Activated CD4-positive, alpha-beta T cell treated with anti-CD3 and anti-CD28 coated beads, Interleukin-2, amount 50 U/mL, for 16 hours (primary cell): Measurements from ENCODE around the gene APOD.
"Not testable (repeated sequence)": the region's sequence is repeated elsewhere in the genome, so short reads cannot be mapped to it uniquely, and the experiment has no call there.

ENCODE experiments used
- DNase-seq: peaks from one replicate; pipeline ENCODE4 v3.0.0-alpha.2; 2020

Gene APOD

DNA sequence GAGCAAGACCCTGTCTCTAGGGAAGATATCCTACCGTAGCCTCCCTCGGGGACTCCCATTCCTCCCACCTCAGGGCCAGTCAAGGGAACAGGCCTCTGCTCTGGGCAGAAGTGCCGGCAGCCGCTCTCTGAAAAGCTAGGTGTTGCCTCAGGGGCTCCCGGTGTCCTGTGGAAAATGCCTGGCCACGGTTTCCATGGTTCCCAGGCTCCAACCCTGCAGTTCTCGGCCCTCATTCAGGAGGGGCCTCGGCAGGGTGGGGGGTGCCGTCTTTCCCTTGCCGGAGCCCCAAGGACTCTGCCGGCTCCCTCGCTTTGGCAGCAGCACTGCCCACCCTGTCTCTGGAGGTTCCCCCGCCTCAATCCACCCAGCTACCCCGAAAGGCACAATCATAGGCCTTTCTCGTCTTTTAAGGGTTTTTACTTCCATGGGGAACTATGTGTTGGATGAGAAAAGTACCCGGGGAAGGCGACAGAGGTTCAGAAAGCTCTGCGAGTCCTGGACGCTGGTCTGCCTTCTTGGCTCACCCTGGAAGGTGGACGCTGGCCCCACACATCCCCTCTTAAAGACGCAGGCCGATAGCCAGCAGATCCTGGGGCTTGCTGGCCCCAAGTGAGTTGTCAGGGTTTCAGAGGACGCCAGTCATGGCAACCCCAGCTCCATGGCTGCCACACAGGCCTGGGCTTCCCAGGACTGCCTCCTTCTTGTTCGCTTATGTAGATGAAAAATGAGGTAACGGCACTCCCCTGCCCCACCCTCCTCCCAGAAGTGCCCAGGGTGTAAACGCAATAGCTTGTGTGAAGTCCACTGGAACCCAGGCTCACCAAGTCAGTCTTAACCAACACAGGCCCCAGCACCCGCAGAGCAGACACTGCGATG is 34.3 kb upstream of the APOD start:
- DNase-seq = not testable (repeated sequence)

DNA sequence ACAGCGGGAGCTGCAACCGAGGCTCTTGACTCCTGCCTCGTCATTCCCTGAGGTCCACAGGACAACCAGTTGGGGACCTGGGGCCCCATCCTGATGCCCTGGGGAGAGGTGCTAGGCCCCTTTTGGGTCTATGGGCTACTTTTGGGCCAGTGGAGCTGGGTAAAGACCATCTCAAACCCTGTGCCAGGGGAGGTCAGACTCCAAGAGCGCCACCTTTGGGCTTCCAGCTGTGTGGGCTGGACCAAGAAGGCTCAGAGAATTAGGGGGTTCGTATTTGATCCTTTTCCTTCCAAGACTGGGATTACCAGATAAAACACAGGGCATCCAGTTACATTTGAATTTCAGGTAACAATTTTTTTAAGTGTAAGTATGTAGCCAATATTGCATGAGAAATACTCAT is 33.4 kb upstream of the APOD start:
- DNase-seq = not testable (repeated sequence)

DNA sequence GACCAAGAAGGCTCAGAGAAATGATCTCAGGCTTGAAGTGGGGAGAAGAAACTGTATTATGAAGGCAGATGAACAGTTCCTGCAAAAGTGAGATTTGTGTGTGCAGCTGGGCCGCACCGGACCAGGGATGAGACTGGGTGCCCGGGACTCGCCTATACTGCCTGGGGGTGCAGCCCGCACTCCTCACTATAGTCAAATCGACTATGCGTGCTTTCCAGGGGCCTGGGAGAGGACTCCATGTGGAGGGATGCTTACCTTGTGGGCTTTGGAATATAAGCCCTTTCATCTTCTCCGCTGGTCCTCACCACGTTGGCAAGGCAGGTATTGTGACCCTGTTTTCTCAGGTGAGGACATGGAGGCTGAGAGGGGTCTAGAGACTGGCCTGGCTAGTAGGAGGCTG is 32.9 kb upstream of the APOD start:
- DNase-seq = no peak

DNA sequence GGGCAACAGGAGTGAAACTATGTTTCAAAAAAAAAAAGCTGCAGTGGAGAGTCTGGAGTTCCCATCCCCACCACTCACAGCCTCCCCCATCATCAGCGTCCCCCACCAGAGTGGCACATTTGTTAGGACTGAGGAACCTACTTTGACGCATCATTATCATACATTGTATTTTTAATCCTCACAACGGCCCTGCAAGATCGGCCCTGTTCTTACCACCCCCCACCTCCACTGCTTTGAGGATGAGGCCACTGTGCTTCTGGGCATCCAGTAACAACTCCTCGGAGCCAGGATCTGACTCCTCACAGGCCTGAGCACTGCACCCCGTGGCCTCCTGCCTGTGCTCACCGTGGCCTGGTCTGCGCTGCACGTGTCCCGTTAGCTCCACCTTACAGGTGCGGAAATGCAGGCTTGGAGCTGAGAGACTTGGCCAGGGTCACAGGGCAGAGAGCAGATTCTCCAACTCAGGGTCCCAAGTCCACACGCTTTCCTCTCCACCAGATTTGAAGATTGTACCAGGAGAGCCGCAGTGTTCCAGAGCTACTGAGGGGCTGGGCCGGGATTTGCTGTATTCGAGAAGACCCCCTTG is 32.3 kb upstream of the APOD start:
- DNase-seq = not testable (repeated sequence)

DNA sequence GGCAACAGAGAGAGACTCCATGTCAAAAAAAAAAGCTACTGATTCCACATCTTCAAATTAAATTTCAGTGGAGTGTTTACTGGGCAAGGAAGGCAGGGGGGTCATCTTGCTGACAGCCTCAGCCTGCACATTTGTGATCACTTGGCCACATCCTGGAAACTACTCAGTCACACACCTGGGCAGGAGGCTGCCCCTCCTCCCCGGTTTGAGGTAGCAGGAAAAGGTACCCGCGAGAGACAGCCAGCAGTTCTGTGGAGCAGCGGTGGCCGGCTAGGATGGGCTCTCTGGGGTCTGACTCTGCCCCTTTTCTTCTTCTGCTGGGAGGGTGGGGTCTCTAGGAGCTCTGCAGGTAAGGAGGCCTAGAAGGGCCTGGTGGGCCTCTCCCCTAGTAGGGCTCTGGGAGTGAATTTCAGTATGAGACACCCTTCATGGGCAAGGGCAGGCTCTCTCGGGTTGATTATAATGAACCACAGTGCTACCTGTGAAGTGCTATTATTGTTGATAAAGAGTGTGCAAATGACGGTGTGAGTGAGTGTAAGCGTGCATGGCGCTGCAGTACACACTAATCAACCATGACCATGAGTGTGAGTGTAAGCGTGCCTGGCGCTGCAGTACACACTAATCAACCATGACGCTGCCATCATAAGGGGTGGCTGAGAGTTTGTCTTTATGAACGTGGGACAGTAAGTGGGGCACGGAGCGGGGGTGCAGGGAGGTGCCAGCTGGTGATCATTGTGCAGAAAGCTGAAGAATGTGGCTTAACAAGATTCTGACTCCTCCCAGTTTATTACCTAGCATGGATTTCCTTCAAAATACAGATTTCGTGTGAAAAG is 31.1 kb upstream of the APOD start:
- DNase-seq = not testable (repeated sequence)

DNA sequence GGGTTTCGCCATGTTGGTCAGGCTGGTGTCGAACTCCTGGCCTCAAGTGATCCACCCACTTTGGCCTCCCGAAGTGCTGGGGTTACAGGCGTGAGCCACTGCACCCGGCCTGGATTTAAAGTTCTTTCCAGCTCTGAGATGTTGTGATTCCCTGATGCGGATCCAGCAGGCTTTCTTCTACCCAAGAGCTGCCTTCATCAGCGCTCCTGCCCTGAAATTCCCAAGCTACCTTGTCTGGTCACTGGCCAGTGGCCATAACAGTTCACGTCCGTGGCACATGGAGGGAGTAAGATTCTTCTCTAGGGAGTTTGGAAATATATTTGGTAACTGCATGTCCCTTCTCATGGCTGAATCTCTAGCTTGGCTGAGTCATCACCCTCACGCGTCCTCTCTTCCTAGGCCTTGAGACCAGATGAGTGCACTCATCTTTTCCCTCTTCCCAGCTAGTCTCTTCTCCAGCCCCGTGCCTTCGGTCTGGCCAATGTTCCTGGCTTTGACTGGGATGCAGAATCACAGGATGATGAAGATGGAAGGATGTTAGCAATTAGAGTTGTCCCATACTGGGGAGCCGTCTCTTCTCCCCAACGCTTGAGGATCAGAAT is 29.8 kb upstream of the APOD start:
- DNase-seq = no peak

DNA sequence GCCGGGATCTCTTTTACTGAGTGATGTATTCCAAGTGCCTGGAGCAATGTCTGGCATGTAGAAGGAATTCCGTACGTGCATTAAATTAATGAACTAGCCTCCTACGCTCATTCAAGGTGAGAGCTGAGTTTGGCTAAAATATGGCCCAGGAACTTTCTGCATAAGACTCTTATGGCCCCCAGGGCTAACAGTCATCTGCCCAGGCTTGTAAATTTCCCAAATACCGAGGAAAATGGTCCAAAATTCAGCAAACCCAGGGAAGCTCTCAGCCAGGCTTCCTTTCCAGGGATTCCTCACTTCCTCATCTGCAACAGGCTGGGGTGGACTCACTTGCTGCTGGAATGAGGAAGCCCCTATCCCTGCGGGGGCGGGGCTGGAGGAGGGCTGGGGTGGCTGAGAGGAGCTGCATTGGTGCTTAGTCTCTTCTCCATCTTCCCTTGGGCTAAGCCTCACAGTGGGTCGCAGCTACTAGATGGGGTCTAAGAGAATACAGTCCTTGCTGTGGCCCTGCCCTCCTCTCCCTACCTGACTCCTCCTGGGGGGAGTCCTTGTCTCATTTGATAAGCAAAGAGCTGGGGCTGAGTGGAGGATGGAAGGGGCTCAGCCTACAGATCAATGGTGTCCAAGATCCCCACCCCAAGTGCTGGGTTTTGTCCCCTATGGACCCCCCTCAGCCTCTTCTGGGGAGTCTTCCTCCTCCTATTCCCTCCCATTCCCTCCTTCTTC is 28.5 kb upstream of the APOD start:
- DNase-seq = no peak

DNA sequence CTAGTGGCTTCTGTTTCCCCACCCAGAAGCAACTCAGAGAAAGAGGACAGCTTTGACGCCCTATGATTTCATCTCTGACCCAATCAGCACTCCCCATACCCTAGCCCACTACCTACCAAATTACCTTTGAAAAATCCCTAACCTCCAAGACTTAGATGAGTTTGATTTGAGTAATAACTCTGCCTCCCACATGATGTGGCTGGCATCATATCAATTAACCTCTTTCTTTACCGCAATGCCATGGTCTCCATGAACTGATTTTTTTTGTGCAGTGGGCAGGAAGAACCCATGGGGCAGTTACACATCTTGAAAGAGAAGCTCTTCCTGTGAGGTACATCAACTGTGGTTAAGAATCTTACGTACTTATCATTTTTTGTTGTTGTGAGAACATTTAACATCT is 25.5 kb upstream of the APOD start:
- peak; percentile 83 for DNase-seq

DNA sequence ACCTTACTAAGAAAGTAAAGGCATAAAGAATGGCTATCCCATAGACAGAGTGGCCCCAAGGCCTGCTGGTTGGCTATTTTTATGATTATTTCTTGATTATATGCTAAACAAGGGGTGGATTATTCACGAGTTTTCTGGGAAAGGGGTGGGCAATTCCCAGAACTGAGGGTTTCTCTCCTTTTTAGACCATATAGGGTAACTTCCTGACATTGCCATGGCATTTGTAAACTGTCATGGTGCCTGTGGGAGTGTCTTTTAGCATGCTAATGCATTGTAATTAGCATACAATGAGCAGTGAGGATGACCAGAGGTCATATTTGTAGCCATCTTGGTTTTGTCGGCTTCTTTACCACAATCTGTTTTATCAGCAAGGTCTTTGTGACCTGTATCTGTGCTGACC is 18.0 kb upstream of the APOD start:
- DNase-seq = not testable (repeated sequence)

DNA sequence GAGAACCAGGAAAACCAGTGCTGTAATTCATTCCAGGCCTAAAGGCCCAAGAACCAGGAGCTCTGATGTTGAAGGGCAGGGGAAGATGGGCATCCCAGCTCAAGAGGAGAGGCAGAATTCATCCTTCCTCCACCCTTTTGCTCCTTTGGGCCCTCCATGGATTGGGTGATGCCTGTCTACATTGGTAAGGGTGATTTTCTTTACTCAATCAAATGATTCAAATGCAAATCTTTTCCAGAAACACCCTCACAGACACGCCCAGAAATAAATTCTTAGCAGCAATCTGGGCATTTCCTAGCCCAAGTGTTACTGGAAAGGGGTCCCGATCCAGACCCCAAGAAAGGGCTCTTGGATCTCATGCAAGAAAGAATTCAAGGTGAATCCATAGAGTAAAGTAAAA is 17.6 kb upstream of the APOD start:
- DNase-seq = no peak

DNA sequence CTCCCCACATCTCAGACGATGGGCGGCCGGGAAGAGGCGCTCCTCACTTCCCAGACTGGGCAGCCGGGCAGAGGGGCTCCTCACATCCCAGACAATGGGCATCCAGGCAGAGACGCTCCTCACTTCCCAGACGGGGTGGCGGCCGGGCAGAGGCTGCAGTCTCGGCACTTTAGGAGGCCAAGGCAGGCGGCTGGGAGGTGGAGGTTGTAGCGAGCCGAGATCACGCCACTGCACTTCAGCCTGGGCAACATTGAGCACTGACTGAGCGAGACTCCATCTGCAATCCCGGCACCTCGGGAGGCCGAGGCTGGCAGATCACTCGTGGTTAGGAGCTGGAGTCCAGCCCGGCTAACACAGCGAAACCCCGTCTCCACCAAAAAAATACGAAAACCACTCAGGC is 16.2 kb upstream of the APOD start:
- DNase-seq = not testable (repeated sequence)

DNA sequence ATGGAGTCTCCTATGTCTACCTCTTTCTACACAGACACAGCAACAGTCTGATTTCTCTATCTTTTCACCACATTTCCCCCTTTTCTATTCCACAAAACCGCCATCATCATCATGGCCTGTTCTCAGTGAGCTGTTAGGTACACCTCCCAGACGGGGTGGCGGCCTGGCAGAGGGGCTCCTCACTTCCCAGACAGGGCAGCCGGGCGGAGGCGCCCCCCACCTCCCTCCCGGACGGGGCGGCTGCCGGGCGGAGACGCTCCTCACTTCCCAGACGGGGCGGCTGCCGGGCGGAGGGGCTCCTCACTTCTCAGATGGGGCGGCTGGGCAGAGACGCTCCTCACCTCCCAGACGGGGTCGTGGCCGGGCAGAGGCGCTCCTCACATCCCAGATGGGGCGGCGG is 15.8 kb upstream of the APOD start:
- not testable (repeated sequence) for DNase-seq

DNA sequence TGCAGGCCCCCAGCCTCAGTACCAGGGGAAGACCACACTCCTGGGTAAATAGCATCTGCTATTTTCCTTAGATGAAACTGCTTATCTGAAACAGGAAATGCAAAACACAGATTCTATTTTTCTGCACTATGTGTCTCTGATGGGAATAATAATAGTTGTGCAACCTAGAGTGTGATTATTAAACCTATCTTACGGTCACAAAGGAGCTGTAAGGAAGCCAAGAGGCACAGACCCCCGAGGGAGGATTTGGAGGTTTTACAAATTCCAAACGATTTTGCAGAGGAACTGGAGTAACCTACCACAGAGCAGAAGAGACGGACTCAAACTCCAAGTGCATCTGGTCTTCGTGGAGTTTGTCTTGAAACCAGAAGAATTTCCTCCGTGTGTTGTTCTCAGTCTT is 14.1 kb upstream of the APOD start:
- DNase-seq = no peak

DNA sequence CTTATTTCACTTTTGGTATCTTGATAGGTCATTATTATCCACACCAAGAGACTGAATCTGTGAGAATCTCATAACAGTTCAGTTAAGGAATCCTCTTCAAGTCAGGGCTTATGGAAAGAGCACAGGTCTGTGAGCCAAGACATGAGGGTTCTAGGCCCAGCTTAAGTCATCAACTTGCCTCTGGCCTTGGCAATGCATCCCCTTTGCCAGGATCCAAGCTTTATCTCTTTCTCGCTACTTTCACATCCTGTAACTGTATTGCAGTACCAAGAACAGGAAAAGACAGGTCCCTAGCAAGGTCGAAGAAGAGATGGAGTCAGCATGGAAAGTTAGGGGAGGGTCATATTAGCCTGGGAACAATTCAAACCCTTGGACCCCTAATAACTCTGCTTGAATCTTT is 13.5 kb upstream of the APOD start:
- DNase-seq = no peak

DNA sequence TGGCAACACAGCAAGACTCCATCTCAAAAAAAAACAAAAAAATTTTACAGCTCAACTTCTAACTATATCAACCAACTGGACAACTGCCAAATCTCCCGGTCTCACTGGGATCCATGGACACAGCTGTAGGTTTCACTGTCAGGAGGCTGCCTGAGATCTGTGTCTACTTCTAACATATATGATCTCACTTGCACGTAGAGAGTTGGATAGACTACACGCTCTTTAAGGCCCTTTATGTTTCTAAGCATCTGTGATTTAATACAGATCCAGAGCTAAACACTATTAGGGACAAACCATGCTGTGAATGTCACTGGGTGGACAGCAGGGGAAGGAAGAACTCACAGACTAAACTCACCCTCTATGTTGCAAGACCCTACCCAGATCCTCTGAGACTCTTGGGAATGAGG is 13.0 kb upstream of the APOD start:
- DNase-seq = no peak

DNA sequence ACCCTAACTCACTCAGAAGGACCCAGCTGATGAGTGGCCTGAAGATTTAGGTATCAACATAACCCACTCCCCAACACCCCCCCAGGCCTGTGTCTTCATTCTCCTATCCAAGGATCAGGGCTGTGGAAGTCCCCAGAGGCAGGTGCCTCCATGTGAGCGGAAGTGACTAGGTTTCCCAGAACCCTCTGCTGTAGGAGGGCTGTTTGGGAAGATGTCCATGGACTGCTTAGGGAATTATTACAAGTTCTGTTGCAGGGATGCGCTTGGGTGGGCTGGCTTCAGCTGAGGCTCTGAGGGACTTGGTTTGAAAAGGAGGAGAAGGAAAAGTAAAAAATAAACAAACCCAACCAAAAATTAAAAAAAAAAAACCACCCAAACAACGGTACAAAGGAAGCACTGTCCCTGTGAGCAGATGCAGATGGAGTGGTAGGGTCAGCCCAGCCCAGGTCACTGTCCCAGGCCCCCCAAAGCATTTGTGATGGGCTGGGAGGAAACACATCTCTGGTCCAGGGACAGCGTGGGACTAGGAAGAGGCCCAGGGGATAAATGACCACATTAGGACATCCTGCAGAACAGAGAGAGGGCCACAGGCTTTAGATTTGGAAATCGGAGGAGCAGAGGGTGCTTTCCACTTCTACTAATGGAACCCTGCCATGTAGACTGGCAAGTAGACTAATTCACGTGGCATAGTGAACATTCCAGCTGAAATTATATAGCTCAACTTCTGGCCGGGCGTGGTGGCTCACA is 12.2 kb upstream of the APOD start:
- DNase-seq = no peak

DNA sequence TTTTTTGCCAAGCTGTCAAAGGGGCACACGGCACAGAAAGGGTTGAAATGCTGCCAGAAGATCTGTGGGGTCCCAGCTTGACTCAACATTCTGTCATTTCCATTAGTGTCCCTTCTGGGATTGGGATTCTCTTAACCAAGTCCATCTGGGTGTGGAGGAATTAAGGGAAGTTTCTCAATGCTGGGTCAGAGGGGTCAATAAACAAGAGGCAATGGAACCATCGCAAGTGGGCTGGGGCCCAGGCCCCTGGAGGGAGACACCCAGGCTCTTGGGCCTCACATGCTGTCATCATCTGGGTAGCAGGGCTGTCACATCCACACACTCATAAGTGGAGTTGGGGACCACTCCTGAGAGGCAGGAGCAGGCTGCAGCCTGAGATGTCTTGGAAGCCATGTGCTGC is 8.1 kb upstream of the APOD start:
- DNase-seq = no peak

DNA sequence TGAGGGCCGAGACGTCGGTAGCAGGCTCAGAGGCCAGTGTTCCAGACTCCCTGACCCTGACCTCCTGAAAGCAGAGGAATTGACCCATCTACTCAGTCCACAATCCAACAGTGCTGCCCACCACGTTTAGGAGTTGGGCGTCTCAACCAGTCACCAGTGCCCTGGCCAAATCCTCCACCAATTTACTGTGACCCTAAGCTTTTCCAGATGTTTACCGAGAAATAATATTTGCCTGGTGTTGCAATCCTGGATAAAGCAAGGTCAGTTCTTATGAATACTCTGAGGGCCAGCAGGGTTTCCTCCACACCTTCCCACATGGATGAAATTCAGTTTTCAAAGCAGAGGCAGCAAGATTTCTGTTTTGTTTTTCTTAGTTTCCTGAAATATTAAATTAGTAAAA is 7.5 kb upstream of the APOD start:
- DNase-seq = no peak

DNA sequence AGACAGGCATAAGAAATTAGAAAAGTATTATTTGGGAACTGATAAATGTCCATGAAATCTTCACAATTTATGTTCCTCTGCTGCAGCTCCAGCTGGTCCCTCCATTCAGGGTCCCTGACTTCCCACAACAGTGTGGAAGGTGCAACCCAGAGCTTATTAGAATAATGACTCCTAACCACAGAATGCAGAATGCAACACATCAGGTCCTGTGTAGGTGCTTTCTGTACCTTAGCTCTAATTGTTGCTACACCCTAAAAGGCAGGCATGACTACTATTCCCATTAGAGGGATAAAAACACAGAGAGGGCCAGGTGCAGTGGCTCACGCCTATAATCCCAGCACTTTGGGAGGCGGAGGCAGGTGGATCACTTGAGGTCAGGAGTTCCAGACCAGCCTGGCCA is 6.6 kb upstream of the APOD start:
- not testable (repeated sequence) for DNase-seq

DNA sequence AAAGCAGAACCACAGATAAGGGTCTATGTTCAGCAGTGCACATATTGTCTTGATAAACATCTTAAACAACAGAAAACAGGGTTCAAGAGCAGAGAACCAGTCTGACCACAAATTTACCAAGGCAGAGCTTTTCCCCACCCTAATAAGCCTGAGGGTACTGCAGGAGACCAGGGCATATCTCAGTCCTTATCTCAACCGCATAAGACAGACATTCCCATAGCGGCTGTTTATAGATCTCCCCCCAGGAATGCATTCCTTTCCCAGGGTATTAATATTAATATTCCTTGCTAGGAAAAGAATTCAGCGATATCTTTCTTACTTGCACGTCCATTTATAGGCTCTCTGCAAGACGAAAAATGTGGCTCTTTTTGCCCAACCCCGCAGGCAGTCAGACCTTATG is 6.1 kb upstream of the APOD start:
- not testable (repeated sequence) for DNase-seq

DNA sequence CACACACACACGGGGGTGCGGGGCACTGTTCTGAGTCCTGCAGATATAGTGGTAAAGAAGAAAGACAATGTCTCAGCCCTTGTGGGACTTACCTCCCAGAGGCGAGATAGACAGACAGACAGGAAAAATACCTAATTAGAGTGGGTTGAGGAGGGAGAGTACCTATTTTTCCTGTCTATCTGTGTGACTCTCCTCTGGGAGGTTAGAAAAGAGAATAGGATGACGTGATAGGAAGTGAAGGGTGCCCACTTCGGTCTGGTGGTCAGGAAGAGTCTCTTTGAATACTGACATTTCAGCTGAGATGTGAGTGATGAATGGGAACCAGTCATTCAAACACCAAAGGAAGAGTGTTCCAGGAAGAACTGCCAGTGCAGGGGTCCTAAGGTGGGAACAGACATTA is 4.1 kb upstream of the APOD start:
- peak; percentile 51 for DNase-seq

DNA sequence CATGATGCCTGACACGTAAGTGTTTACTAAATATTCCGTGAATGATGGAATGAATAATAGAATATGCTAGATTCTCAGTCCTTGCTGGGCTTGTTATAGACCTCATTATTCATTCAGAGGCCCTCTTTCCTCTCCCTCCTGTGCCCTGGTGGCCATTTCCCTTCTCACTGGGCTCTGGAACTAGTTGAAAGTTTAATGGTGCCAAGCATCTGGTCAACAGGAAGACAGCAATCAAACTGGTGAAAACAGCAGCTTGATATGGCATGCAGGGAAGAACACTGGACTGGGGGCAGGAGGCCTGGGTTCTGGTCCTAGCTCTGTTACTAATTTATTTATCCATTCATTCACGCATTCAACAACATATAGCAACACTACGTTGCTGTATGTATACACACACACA is 3.7 kb upstream of the APOD start:
- no peak for DNase-seq
